NCI-H2171 (cell line): ENCODE measurements around the gene FEV.

Experiments used
- DNase-seq: peaks from one replicate; lab custom pipeline; 2025; lab: John Stamatoyannopoulos, UW

The FEV gene

DNA sequence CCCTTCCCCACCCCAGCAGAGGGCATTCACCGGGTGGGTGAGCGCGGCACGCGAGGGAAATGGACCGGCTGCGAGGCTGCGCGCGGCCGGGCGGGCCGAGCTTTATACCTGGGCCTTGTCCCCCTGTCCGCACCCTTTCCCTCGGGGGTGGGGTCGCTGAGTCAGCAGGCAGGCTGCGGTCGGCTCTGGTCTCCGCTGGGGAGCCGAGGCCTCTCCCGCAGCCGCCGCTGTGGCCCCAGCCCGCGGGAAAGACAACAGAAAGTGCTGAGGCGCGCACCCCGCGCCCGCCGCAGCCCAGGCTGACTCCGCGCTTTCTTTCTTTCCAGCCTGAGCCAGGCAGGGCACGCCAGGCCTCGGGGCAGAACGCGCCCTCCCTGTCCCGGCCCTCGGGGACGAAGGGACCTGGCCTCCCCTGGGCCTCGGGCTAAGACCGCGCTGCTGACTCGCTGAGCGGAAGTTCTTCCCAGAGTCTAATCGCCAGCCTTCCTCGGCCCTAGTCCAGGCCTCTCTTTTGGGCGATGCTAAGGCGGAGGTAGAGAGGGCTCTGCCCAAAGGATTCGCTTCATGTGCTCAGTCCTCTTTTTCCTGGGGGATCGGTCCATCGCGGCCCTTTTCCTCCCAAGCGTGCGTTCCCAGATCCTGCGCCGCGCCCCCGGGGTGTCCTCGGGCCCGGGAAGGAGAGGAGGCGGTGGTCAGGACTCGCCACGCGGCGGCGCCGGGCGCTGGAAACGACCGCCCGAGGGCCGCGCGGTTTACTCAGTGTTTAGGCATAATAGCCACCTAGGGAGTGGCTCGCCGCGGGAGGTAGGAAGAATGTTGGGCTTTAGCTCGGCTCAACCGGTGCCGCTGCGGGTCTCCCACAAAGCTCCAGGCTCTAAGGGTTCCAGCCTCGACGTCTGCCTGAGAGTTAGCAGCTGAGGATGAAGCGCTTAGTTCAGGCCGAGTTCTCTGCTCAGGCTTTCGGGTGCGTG lies 8.6 kb upstream of the FEV start, which contains the start of gene CRYBA2:
TSS of gene CRYBA2 (minus strand) at position 78 of the 971 bp plus-strand sequence. CDS start 246 bp downstream, outside the sequence.
- DNase-seq = no peak

DNA sequence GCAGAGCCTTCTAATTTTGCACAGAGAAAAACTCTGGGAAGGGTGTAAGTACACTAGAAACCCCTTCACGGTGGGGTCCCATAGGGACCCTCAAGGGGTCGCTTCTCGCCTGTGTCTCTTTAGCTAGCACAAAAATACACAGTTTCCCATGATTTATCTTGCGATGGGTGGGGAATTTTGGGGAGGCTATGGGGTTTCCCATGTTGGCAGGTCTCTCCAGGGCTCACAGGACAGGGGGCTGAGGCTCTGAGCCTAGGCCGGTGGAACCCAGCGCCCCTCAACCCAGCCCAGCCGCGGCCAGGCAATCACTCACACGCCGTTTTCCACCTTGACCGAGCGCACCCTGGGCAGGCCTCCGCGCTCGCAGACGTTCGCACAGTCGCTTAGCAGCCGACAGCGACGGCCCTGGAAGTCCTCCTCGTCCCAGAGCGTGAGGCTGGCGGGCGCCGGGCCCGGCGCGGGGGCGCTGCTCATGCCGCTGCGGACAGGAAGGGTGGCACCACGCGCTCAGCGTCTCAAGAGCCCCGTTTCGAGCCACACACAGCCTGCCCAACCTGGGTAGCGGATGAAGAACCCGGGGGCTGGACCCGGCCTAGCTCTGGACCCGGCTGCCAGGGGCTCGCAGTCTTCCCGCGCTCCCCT lies 7.8 kb upstream of the FEV start:
- no peak for DNase-seq

DNA sequence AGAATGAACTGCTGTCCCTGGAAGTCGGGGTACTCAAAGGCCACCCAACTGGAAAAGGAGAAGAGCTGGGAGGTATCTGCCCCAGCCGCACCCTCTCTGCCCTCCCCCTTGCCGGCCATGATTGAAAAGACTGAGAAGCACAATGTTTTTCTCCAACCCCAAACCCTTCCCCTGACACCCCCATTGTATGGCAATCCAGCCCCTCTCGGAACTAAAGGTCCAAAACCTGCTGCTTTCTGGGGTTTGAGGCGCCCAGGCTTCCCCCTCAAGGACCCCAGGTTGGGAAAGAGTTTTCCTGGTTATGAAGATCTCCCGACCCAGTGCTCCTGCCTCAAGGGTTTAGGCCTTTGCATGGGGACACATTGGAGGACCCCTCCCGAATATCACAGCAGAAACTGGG lies 7.2 kb upstream of the FEV start:
- no peak for DNase-seq

- no peak for DNase-seq
These were observed 6.7 kb upstream of the FEV start for GRCh38 chr2:218991674-218992168.

GRCh38 chr2:218990612-218991011 lies 5.6 kb upstream of the FEV start:
- no peak for DNase-seq

DNA sequence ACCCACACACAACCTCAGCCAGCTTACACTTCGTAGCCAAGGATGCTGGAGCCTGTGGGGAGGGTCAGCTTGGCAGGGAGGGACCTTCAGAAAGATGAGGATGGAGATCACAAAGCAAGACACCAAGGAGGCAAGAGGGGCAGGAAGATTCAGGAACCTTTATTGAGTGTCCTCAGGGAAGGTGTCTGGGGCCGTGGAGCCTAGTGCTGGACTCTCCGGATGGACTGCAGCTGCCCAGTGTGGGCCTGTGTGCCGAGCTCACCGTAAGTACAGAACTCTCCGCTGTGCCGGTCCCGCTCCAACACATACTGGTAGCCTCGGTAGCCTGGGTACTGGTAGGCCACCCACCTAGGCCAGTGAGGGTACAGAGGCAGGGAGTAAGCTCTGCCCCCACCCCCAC lies 5.1 kb upstream of the FEV start:
- DNase-seq = no peak

- no peak for DNase-seq
These were observed 3.7 kb upstream of the FEV start for GRCh38 chr2:218988650-218989049.

DNA sequence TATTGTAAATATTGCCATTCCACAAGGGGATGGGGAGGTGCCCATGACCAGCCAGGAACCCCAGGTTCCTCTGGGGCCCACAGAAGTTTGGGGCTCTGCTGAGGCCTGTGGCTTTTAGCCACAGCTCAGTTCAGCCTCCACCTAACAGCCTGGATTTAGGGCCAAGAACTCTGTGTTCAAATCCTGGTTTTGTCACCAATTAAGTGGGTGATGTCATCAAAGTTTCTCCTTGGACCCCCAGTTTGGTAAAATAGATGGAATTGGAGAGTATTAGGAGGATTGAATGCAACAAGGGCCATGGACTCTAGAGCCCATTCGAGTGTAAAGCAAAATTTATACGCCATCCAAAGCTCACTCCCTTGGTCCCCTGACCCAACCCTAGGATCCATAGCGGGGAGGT lies 3.2 kb upstream of the FEV start:
- no peak for DNase-seq

DNA sequence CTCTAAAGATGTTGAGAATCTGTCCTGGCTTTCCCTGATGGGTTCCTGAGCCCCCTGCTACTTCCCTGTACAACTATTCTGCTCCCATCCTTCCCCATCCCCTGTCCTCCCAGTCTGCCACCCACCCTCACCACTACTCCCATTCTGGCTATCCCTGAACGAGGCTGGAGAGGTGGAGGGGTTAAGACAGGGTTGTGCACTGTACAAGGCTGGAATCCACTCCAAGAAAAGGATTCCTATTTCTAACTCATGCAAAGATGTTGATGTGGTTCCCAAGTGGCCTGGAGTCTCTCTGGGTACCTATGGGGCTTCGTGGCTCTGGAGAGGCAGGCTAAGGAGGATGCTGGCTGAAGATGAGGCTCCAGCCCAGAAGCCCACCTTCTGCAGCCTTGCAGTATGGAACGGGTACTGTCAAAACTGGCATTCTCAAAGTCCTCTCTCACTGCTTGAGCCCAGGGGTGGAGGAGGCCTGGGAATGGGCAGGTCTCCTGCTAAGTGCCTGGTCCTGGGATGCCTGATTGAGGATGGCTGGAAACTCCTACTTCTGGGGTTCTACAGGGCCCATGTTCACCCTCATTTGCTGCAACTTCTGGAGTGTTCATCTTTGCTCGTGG lies 1.3 kb upstream of the FEV start:
- DNase-seq = no peak

- peak; percentile 36 for DNase-seq
These were observed 524 bp upstream of the FEV start for GRCh38 chr2:218985325-218986091.

DNA sequence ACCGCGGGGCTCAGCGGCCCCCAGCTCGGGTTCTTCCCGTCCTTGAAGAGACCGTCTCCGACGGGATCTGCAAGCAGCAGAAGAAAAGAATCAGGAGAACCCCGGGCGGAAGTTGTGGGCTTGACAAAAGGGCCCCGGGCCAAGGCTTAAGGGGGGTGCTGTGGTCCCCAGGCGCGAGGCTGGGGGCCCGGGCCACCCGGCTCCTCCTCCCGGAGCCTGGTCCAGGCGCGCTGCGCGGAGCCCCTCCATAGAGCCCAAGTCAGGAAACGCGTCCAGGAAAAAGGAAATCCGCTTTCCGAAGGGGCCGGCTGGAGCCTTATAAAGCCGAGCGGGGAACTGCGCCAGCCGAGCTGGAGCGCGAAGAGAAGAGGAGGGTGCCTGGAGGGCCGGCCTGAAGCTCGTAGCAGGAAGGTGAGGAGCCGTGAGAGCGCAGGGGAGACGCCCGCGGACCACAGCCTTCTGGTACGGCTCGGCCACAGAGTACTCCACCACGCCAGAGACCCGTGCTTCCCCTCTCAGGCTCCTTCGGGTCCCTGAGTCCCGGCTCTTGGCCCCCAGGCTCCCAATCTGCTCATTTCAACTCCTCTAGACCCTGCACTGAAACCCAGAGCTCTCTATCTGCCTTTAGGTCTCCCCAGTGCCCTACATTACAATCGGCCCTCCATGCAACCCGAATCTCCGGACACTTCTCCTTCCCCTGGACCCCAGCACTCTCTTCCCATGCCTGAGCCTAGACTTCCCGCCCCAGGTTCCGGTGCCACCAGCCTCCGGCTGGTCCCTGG lies 554 bp downstream of the FEV start:
- peak; percentile 10 for DNase-seq

GRCh38 chr2:218983934-218984238 lies 1.1 kb downstream of the FEV start:
- no peak for DNase-seq

DNA sequence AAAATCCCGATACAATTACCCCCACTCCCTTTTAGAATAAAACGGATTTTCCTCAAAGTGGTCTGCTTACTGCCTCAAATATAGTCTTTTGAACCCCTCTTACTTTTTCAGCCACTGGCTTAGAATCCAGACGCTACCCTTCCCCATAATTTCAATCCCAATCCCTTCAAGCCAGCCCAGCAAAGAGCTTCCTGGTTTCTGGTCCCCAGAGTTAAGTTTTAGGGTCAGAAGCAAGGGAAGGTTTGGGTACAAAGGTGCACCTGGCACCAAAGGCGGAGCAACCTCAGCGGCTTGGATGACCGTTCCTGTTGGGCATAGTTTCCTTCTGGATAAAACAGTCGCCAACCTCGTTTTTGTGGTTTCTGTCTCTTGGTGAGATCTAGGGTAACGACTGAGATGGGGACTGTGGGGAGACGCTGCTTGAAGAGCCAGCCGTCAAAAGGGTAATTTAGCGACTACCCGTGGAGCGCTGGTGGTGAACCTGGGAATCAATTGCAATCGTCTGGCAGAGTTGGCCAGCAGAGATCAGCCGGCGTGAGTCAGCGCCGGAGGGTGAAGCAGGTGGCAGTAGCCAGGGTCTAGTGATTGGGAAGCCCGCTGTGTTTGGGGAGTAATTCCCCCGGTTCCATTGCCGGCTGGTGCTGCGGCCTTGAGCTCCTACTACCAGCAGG lies 1.6 kb downstream of the FEV start:
- DNase-seq = no peak

GRCh38 chr2:218982586-218983262 lies 2.3 kb downstream of the FEV start:
- no peak for DNase-seq

- DNase-seq = no peak
These were observed 3.0 kb downstream of the FEV start for GRCh38 chr2:218981881-218982585.

GRCh38 chr2:218981390-218981880 lies 3.5 kb downstream of the FEV start:
- no peak for DNase-seq

DNA sequence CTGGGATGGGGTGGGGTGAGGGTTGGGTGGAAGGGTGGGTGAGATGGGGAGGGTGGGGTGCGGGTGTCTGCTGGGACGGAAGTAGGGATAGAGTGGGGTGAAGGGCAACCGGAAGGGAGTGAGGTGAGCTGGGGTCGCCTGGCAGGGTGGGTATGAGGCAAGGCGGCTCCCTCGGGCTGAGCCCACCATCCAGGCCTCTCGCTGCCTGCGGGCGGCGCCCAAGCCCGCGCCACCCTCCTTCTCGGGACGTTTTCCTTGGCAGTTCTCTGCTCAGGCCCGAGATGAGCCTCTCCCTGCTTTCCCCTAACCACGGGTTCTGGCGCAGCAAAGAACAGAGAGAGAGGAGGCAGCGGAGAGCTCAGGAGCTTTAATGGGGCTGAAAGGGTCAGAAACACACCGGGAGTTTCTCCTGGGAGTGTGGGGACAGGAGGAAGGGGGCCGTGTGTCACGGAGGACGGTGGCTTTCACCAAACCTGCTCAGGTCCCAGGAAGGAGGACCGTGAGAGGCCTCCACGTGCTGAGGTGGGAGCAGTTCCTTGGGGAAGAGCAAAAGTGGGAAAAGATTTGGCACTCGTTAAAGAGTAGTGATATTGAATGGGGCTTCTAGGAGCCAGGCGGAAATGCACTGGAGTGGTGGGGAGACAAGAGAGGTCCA lies 4.1 kb downstream of the FEV start:
- no peak for DNase-seq

- peak; percentile 69 for DNase-seq
These were observed 4.9 kb downstream of the FEV start for GRCh38 chr2:218979846-218980734.
